Activated CD4-positive, alpha-beta T cell treated with anti-CD3 and anti-CD28 coated beads, Interleukin-2, Interleukin-4, amounts not matched to agents 100 ng/mL and 50 ng/mL, durations not matched to agents 16 hours and 8 hours (primary cell): Measurements from ENCODE around the gene MAGI1.

ENCODE experiments used
- DNase-seq: peaks from one replicate; pipeline ENCODE4 v3.0.0-alpha.2; 2020; ENCODE audit warnings: low spot score

MAGI1 gene

GRCh38 chr3:66014056-66014455, 24.7 kb downstream of the MAGI1 start:
- DNase-seq = no peak

GRCh38 chr3:66012711-66013110, 26.0 kb downstream of the MAGI1 start:
- DNase-seq = no peak

DNA sequence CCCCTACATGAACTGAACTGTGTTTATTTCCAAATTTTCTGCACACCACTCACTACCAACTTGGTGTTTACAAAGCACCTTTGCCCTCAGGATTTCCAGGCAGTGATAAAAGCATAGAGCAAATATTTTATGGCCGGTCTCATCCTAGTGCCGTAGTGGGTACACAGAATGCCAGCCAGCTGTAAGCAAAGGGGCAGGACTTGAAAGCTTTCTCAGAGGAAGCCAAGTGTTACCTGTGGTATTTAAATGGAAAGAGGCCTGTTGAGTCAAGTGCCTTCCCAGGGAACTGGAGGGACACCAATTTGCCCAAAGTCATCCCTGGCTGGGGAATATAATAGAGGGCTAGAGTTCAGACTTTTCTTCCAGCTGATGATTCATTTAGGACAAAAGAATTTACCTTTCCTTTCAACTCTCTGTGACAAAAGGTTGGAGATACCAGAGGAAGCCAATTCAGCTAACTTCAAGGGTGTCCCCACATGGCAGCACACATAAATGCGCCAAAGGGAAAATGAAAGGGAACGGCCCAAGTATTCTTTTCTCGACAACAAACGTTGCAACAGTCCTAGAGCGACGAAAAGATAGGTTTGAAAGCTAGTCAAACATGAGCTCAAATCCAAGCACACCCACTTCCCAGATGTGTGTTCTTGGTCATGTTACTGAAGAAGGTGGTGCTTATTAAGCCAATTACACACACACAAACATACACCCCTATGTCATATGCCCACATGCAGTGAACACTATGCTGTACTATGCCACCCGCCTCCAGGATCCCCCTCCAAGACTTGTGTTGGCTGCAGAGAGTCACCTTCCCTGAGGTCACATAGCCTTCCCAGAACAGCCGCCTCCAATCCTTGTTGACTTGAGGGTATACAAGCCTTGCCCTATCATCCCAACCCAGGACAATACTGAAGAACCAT, 27.7 kb downstream of the MAGI1 start:
- DNase-seq = no peak

- DNase-seq = no peak
These were observed 28.4 kb downstream of the MAGI1 start for GRCh38 chr3:66010348-66010738.

GRCh38 chr3:66004244-66004643, 34.5 kb downstream of the MAGI1 start:
- DNase-seq = no peak

DNA sequence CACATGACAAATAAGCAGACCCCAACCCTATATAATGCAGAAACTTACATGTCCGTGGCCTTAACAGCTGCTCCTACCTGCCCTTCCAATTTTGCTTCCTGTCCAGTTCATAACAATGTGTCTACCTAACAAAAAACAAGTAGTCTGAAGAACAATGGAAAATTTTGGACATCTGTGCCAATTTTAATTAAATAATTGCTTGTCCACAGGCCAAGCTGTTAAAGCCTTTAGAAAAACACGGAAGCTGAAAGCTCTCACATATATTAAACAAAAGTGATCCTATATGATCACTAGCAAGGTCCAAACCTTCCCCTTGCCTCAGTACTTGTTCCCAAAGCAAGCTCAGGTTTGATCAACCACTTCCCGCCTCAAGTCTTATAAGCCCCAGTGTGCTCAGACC, 37.1 kb downstream of the MAGI1 start:
- no peak for DNase-seq

- DNase-seq = no peak
These were observed 38.2 kb downstream of the MAGI1 start for GRCh38 chr3:66000506-66000905.

GRCh38 chr3:65999606-66000005, 39.1 kb downstream of the MAGI1 start:
- no peak for DNase-seq

GRCh38 chr3:65996589-65996988, 42.1 kb downstream of the MAGI1 start:
- no peak for DNase-seq

GRCh38 chr3:65995515-65995914, 43.2 kb downstream of the MAGI1 start:
- DNase-seq = no peak

- DNase-seq = no peak
These were observed 43.7 kb downstream of the MAGI1 start for GRCh38 chr3:65995030-65995429.

GRCh38 chr3:65993134-65993900, 45.4 kb downstream of the MAGI1 start:
- no peak for DNase-seq

- DNase-seq = no peak
These were observed 46.6 kb downstream of the MAGI1 start for GRCh38 chr3:65992106-65992505.

DNA sequence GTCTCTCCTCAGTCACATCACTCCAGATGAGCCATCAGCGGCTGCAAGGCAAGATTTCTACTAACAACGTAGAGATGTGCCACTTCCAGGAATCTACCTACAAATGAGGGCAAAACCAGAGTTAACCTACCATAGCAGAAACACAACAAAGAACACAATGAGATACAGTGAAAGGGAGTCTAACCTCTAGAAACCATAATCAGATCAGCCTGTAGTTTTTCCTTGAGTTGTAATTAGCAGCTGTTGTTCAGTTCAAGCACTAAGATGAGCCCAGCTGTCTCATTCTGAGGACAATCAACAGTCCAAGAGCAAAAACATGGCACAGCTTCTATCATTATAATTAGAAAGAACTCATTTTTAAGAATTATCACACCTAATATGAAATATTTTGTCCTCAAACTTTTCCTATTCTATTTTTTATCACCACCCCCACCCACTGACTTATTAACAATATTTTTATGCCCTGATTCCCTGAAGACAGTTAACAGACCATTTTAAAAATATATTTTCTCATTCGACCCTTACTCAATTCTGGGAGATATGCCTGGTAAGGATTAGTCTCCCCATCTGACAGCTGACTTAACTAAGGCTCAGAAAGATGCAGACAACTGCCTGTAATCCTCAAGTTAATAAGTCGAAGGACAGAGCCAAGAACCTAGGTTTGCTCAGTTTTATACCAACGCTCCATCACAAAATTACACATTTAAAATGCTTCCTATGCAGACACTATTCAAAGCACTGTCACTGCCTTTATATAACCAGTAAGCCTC, 50.1 kb downstream of the MAGI1 start:
- DNase-seq = no peak

DNA sequence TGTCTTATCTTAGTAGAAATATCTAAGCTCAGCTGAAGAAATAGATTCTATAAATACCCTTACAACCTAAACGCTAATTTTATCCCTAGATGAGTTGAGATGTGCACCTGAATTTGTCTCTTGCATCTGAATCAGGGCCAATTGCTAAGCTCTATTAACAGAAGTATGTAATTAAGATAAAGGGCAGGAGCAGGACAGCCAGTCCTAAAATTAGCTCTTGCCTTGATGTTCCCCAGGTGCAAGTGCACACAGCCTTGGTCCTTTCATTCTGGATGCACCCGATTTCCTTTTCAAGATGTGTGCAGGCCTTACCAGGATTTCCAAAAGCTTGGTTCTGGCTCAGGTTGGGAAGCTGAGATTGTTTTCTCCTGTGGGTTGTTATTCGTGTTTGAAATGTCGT, 52.4 kb downstream of the MAGI1 start:
- DNase-seq = no peak

GRCh38 chr3:65984975-65985374, 53.7 kb downstream of the MAGI1 start:
- DNase-seq = no peak

- no peak for DNase-seq
These were observed 55.6 kb downstream of the MAGI1 start for GRCh38 chr3:65983100-65983499.

GRCh38 chr3:65979731-65980130, 59.0 kb downstream of the MAGI1 start:
- no peak for DNase-seq

GRCh38 chr3:65979162-65979561, 59.6 kb downstream of the MAGI1 start:
- DNase-seq = no peak

DNA sequence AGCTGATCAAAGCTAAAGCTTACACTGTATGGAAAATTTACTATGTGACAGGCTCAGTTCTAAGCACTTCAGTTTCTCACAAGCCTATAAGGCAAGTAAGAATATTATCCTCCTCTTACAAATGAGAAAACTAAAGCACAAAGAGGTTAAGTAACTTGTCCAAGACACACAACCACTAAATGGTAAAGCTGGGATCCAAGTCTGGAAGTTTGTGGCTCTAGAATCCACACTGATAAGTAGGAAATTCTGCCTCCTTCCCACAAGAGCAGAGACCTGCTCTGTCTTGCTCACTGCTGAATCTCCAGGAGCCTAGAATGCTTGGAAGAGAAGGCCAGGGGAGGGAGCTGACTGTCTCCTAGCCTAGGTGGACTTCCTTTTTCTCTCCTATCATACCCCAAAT, 60.6 kb downstream of the MAGI1 start:
- DNase-seq = no peak

- DNase-seq = no peak
These were observed 63.7 kb downstream of the MAGI1 start for GRCh38 chr3:65975032-65975431.

- DNase-seq = no peak
These were observed 64.2 kb downstream of the MAGI1 start for GRCh38 chr3:65974509-65974908.

DNA sequence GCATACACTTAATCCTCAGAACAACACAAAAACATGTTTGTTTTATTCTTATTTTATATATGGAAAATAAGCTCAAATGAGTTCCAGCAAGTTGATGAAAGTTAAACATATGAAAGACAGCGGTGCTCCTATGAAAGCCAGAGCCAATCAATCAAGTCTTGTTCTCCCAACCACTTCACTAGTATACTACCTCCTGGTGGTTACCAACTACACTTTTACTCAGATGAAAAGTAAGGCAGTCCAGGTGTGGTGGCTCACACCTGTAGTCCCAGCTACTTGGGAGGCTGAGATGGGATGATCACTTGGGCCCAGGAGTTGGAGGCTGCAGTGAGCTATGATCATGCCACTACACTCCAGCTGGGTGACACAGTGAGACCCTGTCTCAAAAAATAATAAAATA, 66.0 kb downstream of the MAGI1 start:
- DNase-seq = no peak
